Mesenchymal stem cell (in vitro differentiated cells and primary cell): ENCODE data around the gene ETV1.

Experiments
- DNase-seq: peaks from one replicate; pipeline ENCODE4 v3.0.0-alpha.2; 2013
- H2AFZ ChIP-seq: one replicate; pipeline ENCODE4 v1.6.1; 2013; ENCODE audit warnings: low read depth, mild to moderate bottlenecking, control low read depth, inconsistent platforms, low read length, moderate library complexity
- H2AK5ac ChIP-seq: 2 replicates; pipeline ENCODE4 v1.6.1; 2013; ENCODE audit warnings: low read length, moderate library complexity, mild to moderate bottlenecking, inconsistent platforms; ENCODE audit not compliant: severe bottlenecking
- H2BK120ac ChIP-seq: one replicate; pipeline ENCODE4 v1.6.1; 2013; ENCODE audit warnings: low read depth, mild to moderate bottlenecking, inconsistent platforms, low read length, moderate library complexity
- H2BK12ac ChIP-seq, 2 experiments: one replicate each; pipeline ENCODE4 v1.6.1; 2013; ENCODE audit warnings: inconsistent platforms in 2 of 2, low read length in 2 of 2, mild to moderate bottlenecking in 2 of 2, moderate library complexity in 2 of 2, control low read depth in 1 of 2
- H2BK15ac ChIP-seq: one replicate; pipeline ENCODE4 v1.6.1; 2013; ENCODE audit warnings: mild to moderate bottlenecking, low read depth, inconsistent platforms; ENCODE audit not compliant: poor library complexity, severe bottlenecking
- H2BK5ac ChIP-seq: 2 replicates; pipeline ENCODE4 v1.6.1; 2013; ENCODE audit warnings: low read depth, mild to moderate bottlenecking, low read length, control low read depth, inconsistent platforms; ENCODE audit not compliant: poor library complexity, severe bottlenecking
- H3K14ac ChIP-seq, 2 experiments: one replicate each; pipeline ENCODE4 v1.6.1; 2013; ENCODE audit warnings: inconsistent platforms in 2 of 2, low read length in 2 of 2, control low read depth in 1 of 2, mild to moderate bottlenecking in 1 of 2, moderate library complexity in 1 of 2
- H3K18ac ChIP-seq, 2 experiments: one replicate each; pipeline ENCODE4 v1.6.1; 2013; ENCODE audit warnings: inconsistent platforms in 2 of 2, low read length in 2 of 2, control low read depth in 1 of 2, low read depth in 1 of 2, mild to moderate bottlenecking in 1 of 2
- H3K23ac ChIP-seq, 2 experiments: one replicate each; pipeline ENCODE4 v1.6.1; 2013; ENCODE audit warnings: inconsistent platforms in 2 of 2, low read length in 2 of 2, mild to moderate bottlenecking in 2 of 2, moderate library complexity in 2 of 2, control low read depth in 1 of 2
- H3K27ac ChIP-seq: 2 replicates; pipeline ENCODE4 v1.5.1; 2013; ENCODE audit warnings: mild to moderate bottlenecking, moderate library complexity, low read length, control low read depth, inconsistent platforms; ENCODE audit not compliant: poor library complexity, severe bottlenecking
- H3K27me3 ChIP-seq, 2 experiments: 2 replicates each; pipeline versions ENCODE4 v1.6.1 to v1.7.0; 2013; ENCODE audit warnings: low read length in 2 of 2, mild to moderate bottlenecking in 2 of 2, moderate library complexity in 2 of 2, control low read depth in 1 of 2, inconsistent platforms in 1 of 2; ENCODE audit not compliant: control insufficient read depth in 1 of 2, insufficient read depth in 1 of 2
- H3K36me3 ChIP-seq, 2 experiments: 2 replicates each; pipeline versions ENCODE4 v1.6.1 to v1.7.0; 2013; ENCODE audit warnings: low read length in 2 of 2, control low read depth in 1 of 2, inconsistent platforms in 1 of 2, low read depth in 1 of 2, mild to moderate bottlenecking in 1 of 2; ENCODE audit not compliant: insufficient read depth in 2 of 2, control insufficient read depth in 1 of 2
- H3K4ac ChIP-seq, 2 experiments: one replicate each; pipeline ENCODE4 v1.6.1; 2013; ENCODE audit warnings: inconsistent platforms in 2 of 2, low read length in 2 of 2, mild to moderate bottlenecking in 2 of 2, moderate library complexity in 2 of 2, control low read depth in 1 of 2, low read depth in 1 of 2
- H3K4me1 ChIP-seq: 2 replicates; pipeline ENCODE4 v1.6.1; 2013; ENCODE audit warnings: low read depth, low read length, control low read depth; ENCODE audit not compliant: control insufficient read depth, insufficient read depth
- H3K4me2 ChIP-seq: 2 replicates; pipeline ENCODE4 v1.6.1; 2013; ENCODE audit warnings: low read length, mild to moderate bottlenecking, inconsistent platforms; ENCODE audit not compliant: poor library complexity, severe bottlenecking
- H3K4me3 ChIP-seq, 2 experiments: 2 replicates each; pipeline versions ENCODE4 v1.5.1 to v1.7.0; 2013; ENCODE audit warnings: low read length in 2 of 2, mild to moderate bottlenecking in 2 of 2, control low read depth in 1 of 2, low read depth in 1 of 2; ENCODE audit not compliant: insufficient read depth in 1 of 2
- H3K79me1 ChIP-seq: replicated peaks from 2 replicates; pipeline ENCODE4 v1.6.1; 2013; ENCODE audit warnings: mild to moderate bottlenecking, control low read depth, low read length, inconsistent platforms; ENCODE audit not compliant: poor library complexity, severe bottlenecking
- H3K9ac ChIP-seq: 2 replicates; pipeline ENCODE4 v1.7.0; 2013; ENCODE audit warnings: mild to moderate bottlenecking, low read length, moderate library complexity
- H3K9me3 ChIP-seq: 2 replicates; pipeline ENCODE4 v1.7.0; 2013; ENCODE audit warnings: mild to moderate bottlenecking, low read length; ENCODE audit not compliant: control insufficient read depth
- H4K8ac ChIP-seq: one replicate; pipeline ENCODE4 v1.6.1; 2013; ENCODE audit warnings: inconsistent platforms, mild to moderate bottlenecking, low read length, moderate library complexity
- H4K91ac ChIP-seq: one replicate; pipeline ENCODE4 v1.6.1; 2013; ENCODE audit warnings: mild to moderate bottlenecking, low read length, inconsistent platforms
- WGBS: methylation state at CpG from one replicate; pipeline ENCODE4 v1.1.7; 2013; ENCODE audit warnings: mixed read lengths; 5-methylcytosine and 5-hydroxymethylcytosine counted together

Gene ETV1

DNA sequence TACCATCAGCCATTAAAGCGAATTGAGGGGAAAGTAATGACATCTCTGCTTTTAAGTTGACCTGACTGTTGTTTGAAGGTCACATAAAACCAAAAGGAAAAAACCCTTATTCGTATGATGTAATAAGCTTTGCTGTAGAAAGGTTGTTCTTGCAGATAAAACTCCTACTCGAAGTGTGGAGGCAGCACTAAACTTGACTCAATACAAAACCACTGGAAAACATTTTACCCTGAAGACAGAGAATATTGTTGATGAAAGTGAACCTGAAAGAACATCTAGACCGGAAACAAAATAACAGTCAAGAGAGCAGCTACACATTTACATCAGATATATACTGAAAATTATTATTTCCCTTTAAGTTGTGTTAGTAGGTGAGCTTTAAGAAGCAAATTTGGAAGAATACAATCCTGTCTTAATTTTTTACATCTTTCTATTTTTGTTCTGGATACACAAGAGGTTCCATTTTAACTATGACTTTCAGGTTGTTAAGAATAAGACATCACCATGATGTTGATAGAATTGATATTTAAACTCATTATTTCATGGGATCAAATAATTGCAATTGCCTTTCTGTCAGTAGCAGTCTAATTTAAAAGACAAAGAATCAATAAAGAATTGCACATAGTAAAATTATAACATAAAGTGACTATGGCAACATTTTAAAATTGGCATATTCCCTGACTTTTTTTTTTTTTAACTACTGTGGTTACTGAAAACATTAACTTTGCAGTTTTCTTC, 6.4 kb downstream of the ETV1 start:
- H3K79me1 ChIP-seq, result peaks cover 1% of the 10 kb centered on the region
- WGBS, result 100% methylated on average over 1 of the region's 4 CpGs
- no peak overlapping the region for H2AFZ ChIP-seq
- no peaks in the 10 kb centered on the region for H3K9me3 ChIP-seq
- no peak overlapping the region for H3K4me3 ChIP-seq
- no peak overlapping the region for H3K4me2 ChIP-seq
- no peak overlapping the region for H3K23ac ChIP-seq
- no peak overlapping the region for H3K18ac ChIP-seq
- no peak overlapping the region for H2BK5ac ChIP-seq
- H3K4ac ChIP-seq, result no peak overlapping the region
- no peak overlapping the region for H2BK15ac ChIP-seq
- H3K9ac ChIP-seq, result peak overlapping the region; percentile 92
- H3K27me3 ChIP-seq, result no peaks in the 10 kb centered on the region
- no peak overlapping the region for H3K14ac ChIP-seq
- H4K91ac ChIP-seq, result no peak overlapping the region
- DNase-seq, result no peak
- no peak overlapping the region for H2AK5ac ChIP-seq
- H3K36me3 ChIP-seq, result peaks cover 0 to 7% of the 10 kb centered on the region in 2 experiments
- H2BK120ac ChIP-seq, result no peak overlapping the region
- H2BK12ac ChIP-seq, result no peak overlapping the region
- no peak overlapping the region for H3K27ac ChIP-seq
- no peaks in the 10 kb centered on the region for H3K4me1 ChIP-seq
- no peak overlapping the region for H4K8ac ChIP-seq

DNA sequence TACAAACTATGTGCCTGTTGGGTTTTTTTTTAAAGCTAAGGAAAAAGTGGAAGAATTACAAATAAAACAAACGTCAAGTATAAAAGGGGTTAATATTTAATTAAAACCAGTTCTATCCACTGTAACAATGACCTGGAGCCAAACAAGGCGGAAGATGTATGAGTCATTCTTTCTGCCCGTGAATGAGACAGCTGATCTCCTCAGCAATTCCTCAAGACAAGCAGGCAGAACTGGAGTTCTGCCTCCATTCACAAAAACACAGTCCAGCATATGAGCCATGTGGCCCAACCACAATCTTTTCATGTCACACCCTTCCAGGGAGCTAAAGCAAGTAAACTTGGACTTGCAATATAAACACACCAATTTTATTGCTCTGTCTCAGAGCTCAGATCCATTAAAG, 8.4 kb downstream of the ETV1 start:
- Histone ChIP-seq H3K23ac (no peak overlapping the region), H3K36me3 (peaks cover 0 to 14% of the 10 kb centered on the region in 2 experiments), H4K91ac (no peak overlapping the region), H3K4me2 (peak overlapping the region; percentile 29), H3K18ac (no peak overlapping the region), H2AFZ (no peak overlapping the region), H2BK15ac (no peak overlapping the region), H2BK12ac (no peak overlapping the region), H3K4ac (no peak overlapping the region), H2BK120ac (no peak overlapping the region), H3K9ac (peak overlapping the region; percentile 92), H4K8ac (no peak overlapping the region), H2BK5ac (no peak overlapping the region), H3K9me3 (no peaks in the 10 kb centered on the region), H3K79me1 (peaks cover 5% of the 10 kb centered on the region), H3K27me3 (no peaks in the 10 kb centered on the region), H3K14ac (no peak overlapping the region), H3K4me1 (no peaks in the 10 kb centered on the region), H2AK5ac (no peak overlapping the region), H3K4me3 (peak overlapping the region in 1 of 2 experiments; percentile 63), H3K27ac (peak overlapping the region; percentile 82)
- DNase-seq, result peak; percentile 97
- 1% methylated on average over 2 of the region's 3 CpGs for WGBS

DNA sequence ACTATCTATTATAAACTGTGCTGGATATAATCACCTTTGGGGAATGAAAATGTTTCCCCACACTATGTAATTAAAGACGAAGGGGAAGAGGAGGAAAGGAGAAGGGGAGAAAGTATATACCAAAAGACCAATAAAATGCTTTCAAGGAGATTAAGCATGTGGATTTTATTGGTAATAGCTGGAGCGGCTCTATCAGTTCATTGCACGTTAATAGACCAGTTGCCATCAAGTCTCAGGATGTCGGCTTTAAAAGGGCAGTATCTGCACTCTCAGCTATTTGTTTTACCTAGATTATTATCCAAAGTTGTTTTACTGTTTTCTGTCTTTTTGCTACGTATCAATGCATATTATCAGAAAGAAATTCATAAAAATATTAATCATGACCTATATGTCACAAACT, 9.0 kb downstream of the ETV1 start:
- H3K4me2 ChIP-seq, result peak overlapping the region; percentile 52
- no peak overlapping the region for H2BK12ac ChIP-seq
- H2BK15ac ChIP-seq, result no peak overlapping the region
- no peaks in the 10 kb centered on the region for H3K4me1 ChIP-seq
- H3K4me3 ChIP-seq, result peak overlapping the region in 1 of 2 experiments; percentile 63
- no peak for DNase-seq
- H3K9ac ChIP-seq, result peak overlapping the region; percentile 92
- H3K36me3 ChIP-seq, result peaks cover 0 to 17% of the 10 kb centered on the region in 2 experiments
- H4K8ac ChIP-seq, result no peak overlapping the region
- H3K27me3 ChIP-seq, result no peaks in the 10 kb centered on the region
- WGBS, result 100% methylated on average over 2 of the region's 5 CpGs
- no peak overlapping the region for H3K18ac ChIP-seq
- H3K14ac ChIP-seq, result no peak overlapping the region
- no peaks in the 10 kb centered on the region for H3K9me3 ChIP-seq
- H3K27ac ChIP-seq, result peak overlapping the region; percentile 91
- H3K79me1 ChIP-seq, result peaks cover 4% of the 10 kb centered on the region
- H2AFZ ChIP-seq, result no peak overlapping the region
- no peak overlapping the region for H2BK120ac ChIP-seq
- H4K91ac ChIP-seq, result no peak overlapping the region
- H2AK5ac ChIP-seq, result no peak overlapping the region
- H3K23ac ChIP-seq, result no peak overlapping the region
- H2BK5ac ChIP-seq, result peak overlapping the region; percentile 35
- H3K4ac ChIP-seq, result no peak overlapping the region

DNA sequence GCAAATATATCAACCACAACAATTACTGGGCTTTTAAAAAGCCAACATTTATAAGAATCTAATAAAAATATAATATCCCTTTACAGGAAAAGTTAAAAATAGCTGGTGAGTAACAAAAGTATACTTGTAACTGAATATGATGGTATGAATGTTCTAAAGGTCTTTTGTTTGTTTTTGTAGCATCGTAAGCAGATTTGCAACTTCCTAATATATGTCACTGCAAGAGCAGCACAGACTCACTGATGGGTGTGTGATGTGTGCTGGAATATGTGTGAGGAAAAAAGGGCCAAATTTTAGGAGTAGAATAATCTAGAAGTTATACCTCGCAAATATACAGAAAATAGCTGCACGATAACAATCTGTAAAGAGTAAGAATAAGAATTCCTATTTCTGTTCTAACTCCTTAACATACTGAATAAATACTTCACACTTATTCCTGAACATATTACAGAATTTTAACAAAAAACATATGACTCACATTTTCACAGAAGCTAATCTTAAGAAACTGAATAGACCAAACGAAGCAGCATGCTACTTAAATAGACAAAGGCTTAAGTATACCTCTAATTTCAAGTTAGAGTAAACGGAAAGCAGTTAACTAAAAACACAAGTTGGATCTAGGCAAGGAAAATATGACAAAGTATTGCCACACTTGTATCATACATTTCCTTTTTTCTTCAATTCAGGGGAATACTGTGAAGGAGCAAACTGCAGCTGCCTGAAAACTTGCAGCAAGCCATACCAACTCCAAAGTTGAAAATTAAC, 9.6 kb downstream of the ETV1 start:
- Histone ChIP-seq H3K36me3 (peaks cover 0 to 20% of the 10 kb centered on the region in 2 experiments), H2BK12ac (no peak overlapping the region), H2BK120ac (no peak overlapping the region), H2AK5ac (no peak overlapping the region), H3K4me2 (peak overlapping the region; percentile 52), H3K27me3 (no peaks in the 10 kb centered on the region), H2BK5ac (no peak overlapping the region), H2BK15ac (no peak overlapping the region), H3K9me3 (no peaks in the 10 kb centered on the region), H3K79me1 (peaks cover 4% of the 10 kb centered on the region), H3K4me1 (no peaks in the 10 kb centered on the region), H3K4me3 (peak overlapping the region in 1 of 2 experiments; percentile 63), H3K23ac (no peak overlapping the region), H3K14ac (no peak overlapping the region), H3K18ac (no peak overlapping the region), H4K91ac (no peak overlapping the region), H3K9ac (peak overlapping the region; percentile 92), H3K4ac (no peak overlapping the region), H3K27ac (peak overlapping the region; percentile 91), H4K8ac (no peak overlapping the region), H2AFZ (no peak overlapping the region)
- DNase-seq, result peak; percentile 60
- 52% methylated on average over 4 of the region's 5 CpGs for WGBS
